Lower leg skin (tissue), 3 donors: ENCODE measurements around the gene NECAP2.

Experiments
- POLR2A ChIP-seq, 2 donors: fragments of 450-650 bp; IDR thresholded peaks; one replicate each; pipeline ENCODE4 v1.6.1; 2016 to 2017; ENCODE audit warnings: antibody characterized with exemption in 2 of 2, mild to moderate bottlenecking in 1 of 2, moderate library complexity in 1 of 2
- TF ChIP-seq, protein P1 (sequence below), 3 donors: fragments of 450-650 bp; IDR thresholded peaks; one replicate each; pipeline ENCODE4 v1.5.1; 2016; ENCODE audit warnings: antibody characterized with exemption in 3 of 3, mild to moderate bottlenecking in 3 of 3, moderate library complexity in 2 of 3

DNA sequence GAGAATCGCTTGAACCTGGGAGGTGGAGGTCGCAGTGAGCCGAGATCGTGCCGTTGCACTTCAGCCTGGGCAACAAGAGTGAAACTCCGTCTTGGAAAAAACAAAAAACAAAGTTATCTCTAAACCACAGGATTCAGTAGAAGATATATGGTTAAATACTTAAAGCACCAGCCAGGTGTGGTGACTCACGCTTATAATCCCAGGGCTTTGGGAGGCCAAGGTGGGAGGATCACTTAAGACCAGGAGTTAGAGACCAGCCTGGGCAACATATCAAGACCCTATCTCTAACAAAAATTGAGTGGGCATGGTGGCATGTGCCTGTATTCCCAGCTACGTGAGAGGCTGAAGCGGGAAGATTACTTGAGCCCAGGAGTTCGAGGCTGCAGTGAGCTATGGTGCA lies 5.6 kb downstream of the NECAP2 start:
- TF ChIP-seq, protein P1, sequence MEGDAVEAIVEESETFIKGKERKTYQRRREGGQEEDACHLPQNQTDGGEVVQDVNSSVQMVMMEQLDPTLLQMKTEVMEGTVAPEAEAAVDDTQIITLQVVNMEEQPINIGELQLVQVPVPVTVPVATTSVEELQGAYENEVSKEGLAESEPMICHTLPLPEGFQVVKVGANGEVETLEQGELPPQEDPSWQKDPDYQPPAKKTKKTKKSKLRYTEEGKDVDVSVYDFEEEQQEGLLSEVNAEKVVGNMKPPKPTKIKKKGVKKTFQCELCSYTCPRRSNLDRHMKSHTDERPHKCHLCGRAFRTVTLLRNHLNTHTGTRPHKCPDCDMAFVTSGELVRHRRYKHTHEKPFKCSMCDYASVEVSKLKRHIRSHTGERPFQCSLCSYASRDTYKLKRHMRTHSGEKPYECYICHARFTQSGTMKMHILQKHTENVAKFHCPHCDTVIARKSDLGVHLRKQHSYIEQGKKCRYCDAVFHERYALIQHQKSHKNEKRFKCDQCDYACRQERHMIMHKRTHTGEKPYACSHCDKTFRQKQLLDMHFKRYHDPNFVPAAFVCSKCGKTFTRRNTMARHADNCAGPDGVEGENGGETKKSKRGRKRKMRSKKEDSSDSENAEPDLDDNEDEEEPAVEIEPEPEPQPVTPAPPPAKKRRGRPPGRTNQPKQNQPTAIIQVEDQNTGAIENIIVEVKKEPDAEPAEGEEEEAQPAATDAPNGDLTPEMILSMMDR (IDR thresholded peaks at IDR 0.05) = no peak
- no peak for TF ChIP-seq POLR2A (IDR thresholded peaks at IDR 0.05)
